ENCODE data around the gene LTB4R.

GRCh38 chr14:24284501-24285035, 26.7 kb upstream of the LTB4R start:
- TF ChIP-seq POLR2A (IDR thresholded peaks at IDR 0.05; ENCODE audit: low read length) (no peak), CTCF (IDR thresholded peaks at IDR 0.05) (no peak), JUNB (IDR thresholded peaks at IDR 0.05) (no peak), ZFP36 (IDR thresholded peaks at IDR 0.05; ENCODE audit: borderline replicate concordance, partially characterized antibody) (no peak), RAD21 (conservative IDR thresholded peaks at IDR 0.05 in 1 of 2, IDR thresholded peaks at IDR 0.05 in 1 of 2) (no peak), RFX5 (IDR thresholded peaks at IDR 0.05) (no peak), BHLHE40 (IDR thresholded peaks at IDR 0.05; ENCODE audit: low read depth, low read length) (no peak), CEBPB (IDR thresholded peaks at IDR 0.05) (no peak), NFE2L2 (conservative IDR thresholded peaks at IDR 0.05; ENCODE audit: low read length) (no peak), MAX (IDR thresholded peaks at IDR 0.05) (no peak), CHD2 (IDR thresholded peaks at IDR 0.05; ENCODE audit: low read length, partially characterized antibody) (no peak), POLR2AphosphoS2 (conservative IDR thresholded peaks at IDR 0.05; ENCODE audit: low read length) (no peak), RARB (CRISPR knock-in tag; IDR thresholded peaks at IDR 0.05) (no peak)
- TF ChIP-seq, protein P1, sequence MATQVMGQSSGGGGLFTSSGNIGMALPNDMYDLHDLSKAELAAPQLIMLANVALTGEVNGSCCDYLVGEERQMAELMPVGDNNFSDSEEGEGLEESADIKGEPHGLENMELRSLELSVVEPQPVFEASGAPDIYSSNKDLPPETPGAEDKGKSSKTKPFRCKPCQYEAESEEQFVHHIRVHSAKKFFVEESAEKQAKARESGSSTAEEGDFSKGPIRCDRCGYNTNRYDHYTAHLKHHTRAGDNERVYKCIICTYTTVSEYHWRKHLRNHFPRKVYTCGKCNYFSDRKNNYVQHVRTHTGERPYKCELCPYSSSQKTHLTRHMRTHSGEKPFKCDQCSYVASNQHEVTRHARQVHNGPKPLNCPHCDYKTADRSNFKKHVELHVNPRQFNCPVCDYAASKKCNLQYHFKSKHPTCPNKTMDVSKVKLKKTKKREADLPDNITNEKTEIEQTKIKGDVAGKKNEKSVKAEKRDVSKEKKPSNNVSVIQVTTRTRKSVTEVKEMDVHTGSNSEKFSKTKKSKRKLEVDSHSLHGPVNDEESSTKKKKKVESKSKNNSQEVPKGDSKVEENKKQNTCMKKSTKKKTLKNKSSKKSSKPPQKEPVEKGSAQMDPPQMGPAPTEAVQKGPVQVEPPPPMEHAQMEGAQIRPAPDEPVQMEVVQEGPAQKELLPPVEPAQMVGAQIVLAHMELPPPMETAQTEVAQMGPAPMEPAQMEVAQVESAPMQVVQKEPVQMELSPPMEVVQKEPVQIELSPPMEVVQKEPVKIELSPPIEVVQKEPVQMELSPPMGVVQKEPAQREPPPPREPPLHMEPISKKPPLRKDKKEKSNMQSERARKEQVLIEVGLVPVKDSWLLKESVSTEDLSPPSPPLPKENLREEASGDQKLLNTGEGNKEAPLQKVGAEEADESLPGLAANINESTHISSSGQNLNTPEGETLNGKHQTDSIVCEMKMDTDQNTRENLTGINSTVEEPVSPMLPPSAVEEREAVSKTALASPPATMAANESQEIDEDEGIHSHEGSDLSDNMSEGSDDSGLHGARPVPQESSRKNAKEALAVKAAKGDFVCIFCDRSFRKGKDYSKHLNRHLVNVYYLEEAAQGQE (IDR thresholded peaks at IDR 0.05), result no peak
